ENCODE measurements around the gene CHD5. TPM values are rescaled to one million over a fixed set of nuclear protein-coding genes. Genes with fewer than 3 reads are reported as not detected.

Gene CHD5
- total RNA-seq, 1 donor = under 0.01 TPM

DNA sequence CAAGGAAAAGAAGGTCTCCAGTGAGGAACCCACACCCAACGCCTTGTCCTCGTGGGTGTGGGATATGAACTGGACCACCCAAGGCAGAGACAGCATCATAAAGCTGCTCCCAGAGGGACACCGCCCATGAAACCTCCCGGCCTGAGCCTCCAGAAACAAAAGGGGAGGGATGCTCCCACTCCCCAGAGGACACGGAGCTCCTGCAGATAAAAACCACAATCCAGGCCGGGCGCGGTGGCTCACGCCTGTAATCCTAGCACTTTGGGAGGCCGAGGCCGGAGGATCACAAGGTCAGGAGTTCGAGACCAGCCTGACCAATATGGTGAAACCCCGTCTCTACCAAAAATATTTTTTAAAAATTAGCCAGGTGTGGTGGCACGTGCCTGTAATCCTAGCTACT, 66.4 kb downstream of the CHD5 start:
- Histone ChIP-seq H3K4me3 (ENCODE audit: low read length) (no peak overlapping the region), H3K9me3 (ENCODE audit: low read depth, low read length) (no peaks in the 10 kb centered on the region), H3K27me3 (ENCODE audit: insufficient read depth, low read length) (no peaks in the 10 kb centered on the region), H3K4me1 (ENCODE audit: insufficient read depth, low read length) (no peaks in the 10 kb centered on the region)

DNA sequence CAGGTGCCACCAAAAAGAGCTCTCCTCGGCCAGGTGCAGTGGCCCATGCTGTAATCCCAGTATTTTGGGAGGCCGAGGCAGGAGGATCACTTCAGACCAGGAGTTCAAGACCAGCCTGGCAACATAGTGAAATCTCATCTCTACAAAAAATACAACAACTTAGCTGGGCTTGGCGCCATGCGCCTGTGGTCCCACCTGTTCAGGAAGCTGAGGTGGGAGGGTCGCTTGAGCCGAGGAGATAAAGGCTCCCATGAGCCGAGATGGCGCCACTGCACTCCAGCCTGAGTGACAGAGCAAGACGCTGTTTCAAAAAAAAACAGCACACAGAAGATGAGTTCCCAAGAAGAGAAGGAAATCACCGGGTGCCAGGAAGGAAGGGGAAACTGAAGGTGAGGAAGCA, 67.0 kb downstream of the CHD5 start:
- H3K27me3 ChIP-seq (ENCODE audit: insufficient read depth, low read length) = no peaks in the 10 kb centered on the region

DNA sequence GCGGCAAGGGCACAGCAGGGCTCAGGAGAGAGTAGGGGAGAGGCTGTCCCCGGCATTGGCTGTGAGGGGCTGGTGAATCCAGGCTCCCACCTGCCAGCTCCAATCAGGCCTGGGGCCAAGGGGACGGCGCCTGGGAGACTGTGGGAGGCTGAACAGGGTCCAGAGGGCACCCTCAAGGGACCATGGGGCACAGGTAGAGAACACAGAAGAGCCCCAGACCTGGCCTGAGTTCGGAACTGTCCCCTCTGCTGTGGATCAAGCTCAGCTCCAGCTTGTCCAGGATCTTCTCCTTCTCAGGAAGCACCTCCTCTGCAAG, 67.5 kb downstream of the CHD5 start:
- Histone ChIP-seq H3K4me3 (ENCODE audit: low read length) (no peak overlapping the region), H3K9me3 (ENCODE audit: low read depth, low read length) (no peaks in the 10 kb centered on the region), H3K27me3 (ENCODE audit: insufficient read depth, low read length) (no peaks in the 10 kb centered on the region), H3K4me1 (ENCODE audit: insufficient read depth, low read length) (no peaks in the 10 kb centered on the region)

More for the DNA sequence above, 67.0 kb downstream of the CHD5 start:
- Histone ChIP-seq H3K4me3 (ENCODE audit: low read length) (no peak overlapping the region), H3K4me1 (ENCODE audit: insufficient read depth, low read length) (no peaks in the 10 kb centered on the region), H3K9me3 (ENCODE audit: low read depth, low read length) (no peaks in the 10 kb centered on the region)

DNA sequence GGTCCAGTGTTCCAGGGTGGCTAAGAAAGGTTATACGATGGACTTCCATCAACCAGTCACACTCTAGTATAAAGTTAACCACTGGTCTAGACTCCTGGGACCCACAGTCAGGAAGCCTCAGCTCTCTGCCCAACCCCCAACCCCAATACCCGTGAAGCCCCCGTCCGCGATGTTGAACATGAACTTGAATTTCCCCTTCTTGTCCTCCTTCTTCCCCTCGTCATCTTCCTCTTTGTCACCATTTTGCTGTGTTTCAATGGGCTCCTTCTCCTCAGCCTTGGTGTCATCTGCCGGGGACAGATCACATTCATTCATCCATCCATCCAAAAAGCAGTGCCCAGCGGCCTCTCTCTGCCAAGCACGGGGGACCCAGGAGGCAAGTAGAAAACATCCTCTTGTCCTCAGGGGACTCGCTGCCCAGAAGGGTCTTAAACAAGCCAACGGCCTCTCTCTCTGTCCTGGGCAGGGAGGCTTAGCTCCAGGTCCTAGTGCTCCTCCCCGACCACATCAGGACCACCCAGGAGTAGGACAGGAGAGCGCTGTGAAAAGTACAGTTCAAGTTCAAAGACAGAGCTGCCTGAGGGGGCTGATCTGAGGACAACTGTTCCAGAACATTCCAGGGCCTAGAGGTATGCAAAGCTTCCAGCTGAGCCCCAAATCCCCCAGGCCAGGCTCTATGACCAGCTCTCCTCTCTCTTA, 68.0 kb downstream of the CHD5 start:
- H3K27me3 ChIP-seq (ENCODE audit: insufficient read depth, low read length) = no peaks in the 10 kb centered on the region
- H3K4me3 ChIP-seq (ENCODE audit: low read length) = no peak overlapping the region
- no peaks in the 10 kb centered on the region for H3K9me3 ChIP-seq (ENCODE audit: low read depth, low read length)
- no peaks in the 10 kb centered on the region for H3K4me1 ChIP-seq (ENCODE audit: insufficient read depth, low read length)

DNA sequence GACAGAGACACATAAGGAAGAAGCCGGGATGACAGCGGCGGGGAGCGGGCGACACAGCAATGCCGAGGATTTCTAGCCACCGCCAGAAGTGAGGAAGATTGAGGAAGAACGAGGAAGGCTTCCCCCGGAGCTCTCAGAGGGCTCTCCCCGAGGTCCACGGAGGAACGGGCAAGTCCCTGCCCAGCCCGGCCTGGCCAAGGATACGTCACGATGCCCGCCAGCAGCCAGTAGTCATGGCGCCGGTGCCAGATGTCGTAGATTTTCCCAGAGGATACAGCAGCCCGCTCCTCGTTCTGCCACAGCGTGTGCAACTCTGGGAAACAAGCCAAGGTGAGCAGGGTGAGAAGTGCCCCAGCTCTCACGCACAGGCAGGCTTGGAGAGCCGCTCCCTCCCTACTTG, 68.5 kb downstream of the CHD5 start:
- H3K4me3 ChIP-seq (ENCODE audit: low read length) = no peak overlapping the region
- no peaks in the 10 kb centered on the region for H3K9me3 ChIP-seq (ENCODE audit: low read depth, low read length)
- no peaks in the 10 kb centered on the region for H3K27me3 ChIP-seq (ENCODE audit: insufficient read depth, low read length)
- no peaks in the 10 kb centered on the region for H3K4me1 ChIP-seq (ENCODE audit: insufficient read depth, low read length)

DNA sequence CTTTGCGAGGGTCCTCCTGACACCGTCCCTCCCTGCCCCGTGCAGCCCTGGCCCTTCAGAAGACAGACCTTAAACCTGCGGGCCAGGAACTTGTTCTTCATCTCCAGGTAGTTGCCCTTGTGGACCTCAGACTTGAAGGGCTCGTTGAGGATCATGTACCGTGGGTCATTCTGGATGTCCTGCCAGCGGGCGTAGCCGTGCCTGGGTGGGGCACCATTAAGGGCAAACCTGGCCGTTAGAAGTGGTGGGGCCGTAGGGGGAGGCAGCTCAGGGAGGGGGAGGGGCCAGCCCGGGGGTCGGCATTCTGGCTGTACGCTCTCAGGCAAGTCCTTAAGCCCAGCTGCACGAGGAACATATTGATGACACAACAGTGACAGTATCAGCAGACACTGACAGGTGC, 69.8 kb downstream of the CHD5 start:
- no peaks in the 10 kb centered on the region for H3K9me3 ChIP-seq (ENCODE audit: low read depth, low read length)
- no peaks in the 10 kb centered on the region for H3K4me1 ChIP-seq (ENCODE audit: insufficient read depth, low read length)
- H3K27me3 ChIP-seq (ENCODE audit: insufficient read depth, low read length) = no peaks in the 10 kb centered on the region
- no peak overlapping the region for H3K4me3 ChIP-seq (ENCODE audit: low read length)

DNA sequence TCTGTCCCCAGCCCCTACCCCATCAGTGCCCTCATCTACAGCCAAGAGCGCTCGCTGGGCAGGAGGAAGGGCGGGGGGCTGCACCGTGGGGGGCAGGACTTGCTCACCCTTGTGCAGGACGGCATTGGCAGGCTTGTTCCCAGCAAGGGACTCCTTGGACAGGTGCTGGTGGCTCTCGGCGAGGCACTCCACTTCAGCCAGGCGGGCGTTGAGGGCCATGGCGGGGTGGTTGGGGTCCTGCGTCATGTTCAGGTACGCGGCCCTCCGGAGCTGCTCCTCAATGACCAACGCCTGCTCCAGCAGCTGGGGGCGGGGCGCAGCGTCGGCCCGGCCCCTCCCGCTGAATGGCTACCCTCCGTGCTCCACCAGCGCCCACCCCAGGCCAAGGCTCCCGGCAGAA, 70.4 kb downstream of the CHD5 start:
- H3K9me3 ChIP-seq (ENCODE audit: low read depth, low read length) = no peaks in the 10 kb centered on the region
- H3K27me3 ChIP-seq (ENCODE audit: insufficient read depth, low read length) = no peaks in the 10 kb centered on the region
- H3K4me3 ChIP-seq (ENCODE audit: low read length) = no peak overlapping the region
- no peaks in the 10 kb centered on the region for H3K4me1 ChIP-seq (ENCODE audit: insufficient read depth, low read length)

DNA sequence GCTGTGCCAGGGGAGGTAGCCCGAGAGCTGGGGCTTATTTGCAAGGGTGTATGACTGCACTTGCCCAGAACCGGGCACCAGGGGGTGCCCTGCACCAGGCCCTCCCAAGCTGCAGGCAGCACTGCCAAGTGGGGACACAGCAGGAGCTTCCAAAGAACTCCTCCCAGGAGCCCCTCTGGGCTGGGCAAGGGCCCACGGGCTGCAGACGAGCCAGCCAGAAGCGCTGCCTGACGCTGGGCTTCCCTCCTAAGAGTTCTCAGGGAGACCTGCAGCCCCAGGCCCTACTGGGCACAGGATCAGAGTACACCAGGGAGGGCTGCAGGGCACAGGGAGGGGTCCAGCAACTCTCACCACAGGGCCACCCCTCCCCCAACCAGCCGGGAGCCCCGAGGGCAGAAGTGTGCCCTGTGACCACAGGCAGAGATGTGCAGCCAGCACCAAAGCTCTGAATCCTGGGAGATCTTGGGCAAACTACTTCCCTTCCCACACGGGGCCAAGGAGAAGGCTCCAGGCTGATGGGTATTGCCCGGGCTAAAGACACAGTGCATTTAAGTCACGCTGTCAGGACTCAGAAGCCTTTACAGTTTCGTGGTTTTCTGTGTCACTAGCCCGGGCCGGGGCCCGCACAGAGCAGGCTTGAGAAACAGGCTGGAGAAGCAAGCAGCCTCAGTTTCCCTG, 71.0 kb downstream of the CHD5 start:
- H3K4me1 ChIP-seq (ENCODE audit: insufficient read depth, low read length) = no peaks in the 10 kb centered on the region
- H3K27me3 ChIP-seq (ENCODE audit: insufficient read depth, low read length) = no peaks in the 10 kb centered on the region
- H3K9me3 ChIP-seq (ENCODE audit: low read depth, low read length) = no peaks in the 10 kb centered on the region

DNA sequence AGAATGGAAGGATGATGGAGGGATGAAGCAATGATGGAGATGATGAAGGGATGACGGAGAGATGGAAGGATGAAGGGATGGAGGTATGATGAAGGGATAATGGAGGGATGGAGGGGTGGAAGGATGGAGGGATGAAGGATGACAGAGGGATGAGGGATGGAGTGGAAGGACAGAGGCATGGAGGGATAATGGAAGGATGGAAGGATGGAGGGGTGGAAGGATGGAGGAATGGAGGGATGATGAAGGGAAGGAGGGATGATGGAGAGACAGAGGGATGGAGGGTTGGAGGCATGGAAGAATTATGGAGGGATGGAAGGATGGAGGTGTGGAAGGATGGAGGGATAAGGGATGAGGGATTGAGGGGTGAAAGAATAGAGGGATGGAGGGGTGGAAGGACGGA, 71.6 kb downstream of the CHD5 start:
- no peak overlapping the region for H3K4me3 ChIP-seq (ENCODE audit: low read length)
- no peaks in the 10 kb centered on the region for H3K9me3 ChIP-seq (ENCODE audit: low read depth, low read length)
- no peaks in the 10 kb centered on the region for H3K27me3 ChIP-seq (ENCODE audit: insufficient read depth, low read length)
- H3K4me1 ChIP-seq (ENCODE audit: insufficient read depth, low read length) = no peaks in the 10 kb centered on the region

More for the DNA sequence above, 71.0 kb downstream of the CHD5 start:
- H3K4me3 ChIP-seq (ENCODE audit: low read length) = no peak overlapping the region

DNA sequence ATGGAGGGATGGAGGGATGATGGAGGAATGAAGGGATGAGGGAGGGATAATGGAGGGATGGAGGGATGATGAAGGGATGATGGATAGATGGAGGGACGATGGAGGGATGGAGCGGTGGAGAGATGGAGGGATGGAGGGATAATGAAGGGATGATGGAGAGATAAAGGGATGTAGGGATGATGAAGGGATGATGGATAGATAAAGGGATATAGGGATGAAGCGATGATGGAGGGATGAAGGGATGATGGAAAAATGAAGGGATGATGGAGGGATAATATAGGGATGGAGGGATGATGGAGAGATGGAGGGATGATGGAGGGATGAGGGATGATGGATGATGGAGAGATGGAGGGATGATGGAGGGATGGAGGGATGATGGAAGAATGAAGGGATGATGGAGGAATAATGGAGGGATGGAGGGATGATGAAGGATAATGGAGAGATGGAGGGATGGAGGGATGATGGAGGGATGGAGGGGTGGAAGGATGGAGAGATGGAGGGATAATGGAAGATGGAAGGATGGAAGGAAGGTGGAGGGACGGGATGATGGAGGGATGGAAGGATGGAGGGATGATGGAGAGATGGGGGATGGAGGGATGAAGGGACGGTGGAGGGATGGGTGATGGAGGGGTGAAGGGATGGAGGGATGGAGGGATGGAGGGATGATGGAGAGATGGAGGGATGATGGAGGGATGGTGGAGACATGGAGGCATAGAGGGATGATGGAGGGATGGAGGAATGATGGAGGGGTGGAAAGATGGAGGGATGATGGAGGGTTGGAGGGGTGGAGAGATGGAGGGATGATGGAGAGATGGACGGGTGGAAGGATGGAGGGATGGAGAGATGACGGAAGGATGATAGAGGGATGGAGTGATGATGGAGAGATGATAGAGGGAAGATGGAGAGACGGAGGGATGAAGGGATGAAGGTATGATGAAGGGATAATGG, 72.4 kb downstream of the CHD5 start:
- H3K9me3 ChIP-seq (ENCODE audit: low read depth, low read length) = no peaks in the 10 kb centered on the region
- no peaks in the 10 kb centered on the region for H3K4me1 ChIP-seq (ENCODE audit: insufficient read depth, low read length)
- H3K4me3 ChIP-seq (ENCODE audit: low read length) = no peak overlapping the region
- no peaks in the 10 kb centered on the region for H3K27me3 ChIP-seq (ENCODE audit: insufficient read depth, low read length)

DNA sequence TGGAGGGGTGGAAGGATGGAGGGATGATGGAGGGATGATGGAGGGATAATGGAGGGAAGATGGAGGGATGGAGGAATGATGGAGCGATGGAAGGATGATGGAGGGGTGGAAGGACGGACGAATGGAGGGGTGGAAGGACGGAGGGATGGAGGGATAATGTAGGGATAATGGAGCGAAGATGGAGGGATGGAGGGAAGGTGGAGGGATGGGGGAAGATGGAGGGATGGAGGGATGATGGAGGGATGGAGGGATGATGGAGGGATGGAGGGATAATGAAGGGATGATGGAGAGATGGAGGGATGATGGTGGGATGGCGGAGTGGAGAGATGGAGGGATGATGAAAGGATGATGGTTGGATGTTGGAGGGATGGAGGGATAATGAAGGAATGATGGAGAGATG, 73.1 kb downstream of the CHD5 start:
- H3K9me3 ChIP-seq (ENCODE audit: low read depth, low read length) = no peaks in the 10 kb centered on the region
- H3K4me1 ChIP-seq (ENCODE audit: insufficient read depth, low read length) = no peaks in the 10 kb centered on the region
- no peaks in the 10 kb centered on the region for H3K27me3 ChIP-seq (ENCODE audit: insufficient read depth, low read length)
- no peak overlapping the region for H3K4me3 ChIP-seq (ENCODE audit: low read length)

DNA sequence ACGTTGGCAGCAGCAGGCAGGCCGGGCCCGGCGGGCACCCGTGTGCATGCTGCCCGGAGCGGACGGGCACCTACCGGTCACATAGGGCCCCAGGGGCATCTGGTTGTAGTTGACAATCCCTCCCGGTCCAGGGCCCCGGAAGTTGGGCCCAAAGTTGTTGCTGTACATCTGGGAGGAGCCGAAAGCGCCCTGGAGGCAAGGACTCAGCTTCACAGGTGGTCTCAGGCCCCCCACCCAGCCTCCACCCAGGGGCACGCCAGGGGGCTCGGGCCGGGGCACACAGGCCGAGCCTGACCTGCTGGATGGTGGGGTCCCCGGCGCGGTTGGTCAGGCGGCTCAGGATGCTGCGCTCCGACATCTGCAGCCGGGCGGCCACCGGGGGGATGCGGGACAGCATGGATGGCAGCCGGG, 73.8 kb downstream of the CHD5 start:
- H3K9me3 ChIP-seq (ENCODE audit: low read depth, low read length) = no peaks in the 10 kb centered on the region
- no peak overlapping the region for H3K4me3 ChIP-seq (ENCODE audit: low read length)
- no peaks in the 10 kb centered on the region for H3K27me3 ChIP-seq (ENCODE audit: insufficient read depth, low read length)
- no peaks in the 10 kb centered on the region for H3K4me1 ChIP-seq (ENCODE audit: insufficient read depth, low read length)

DNA sequence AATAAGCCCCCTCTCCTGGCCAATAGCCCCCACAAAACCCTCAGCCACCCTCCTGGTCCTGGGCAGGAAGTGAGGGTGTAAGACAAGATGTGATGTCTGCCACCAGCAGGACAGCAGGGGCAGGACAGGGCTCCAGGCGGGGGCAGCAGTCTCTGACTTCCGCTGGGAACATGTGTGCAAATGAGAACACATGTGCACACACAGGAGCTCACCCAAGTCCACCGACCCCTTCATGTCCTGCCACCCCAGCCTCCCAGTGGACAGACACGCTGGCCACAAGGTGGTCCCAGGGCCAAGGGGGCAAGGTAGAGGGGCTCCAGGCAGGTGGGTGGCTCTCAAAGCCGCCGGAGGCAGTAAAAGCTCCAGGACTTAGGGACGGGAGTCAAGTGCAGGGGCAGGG, 74.4 kb downstream of the CHD5 start:
- Histone ChIP-seq H3K4me3 (ENCODE audit: low read length) (no peak overlapping the region), H3K27me3 (ENCODE audit: insufficient read depth, low read length) (no peaks in the 10 kb centered on the region), H3K4me1 (ENCODE audit: insufficient read depth, low read length) (no peaks in the 10 kb centered on the region), H3K9me3 (ENCODE audit: low read depth, low read length) (no peaks in the 10 kb centered on the region)

DNA sequence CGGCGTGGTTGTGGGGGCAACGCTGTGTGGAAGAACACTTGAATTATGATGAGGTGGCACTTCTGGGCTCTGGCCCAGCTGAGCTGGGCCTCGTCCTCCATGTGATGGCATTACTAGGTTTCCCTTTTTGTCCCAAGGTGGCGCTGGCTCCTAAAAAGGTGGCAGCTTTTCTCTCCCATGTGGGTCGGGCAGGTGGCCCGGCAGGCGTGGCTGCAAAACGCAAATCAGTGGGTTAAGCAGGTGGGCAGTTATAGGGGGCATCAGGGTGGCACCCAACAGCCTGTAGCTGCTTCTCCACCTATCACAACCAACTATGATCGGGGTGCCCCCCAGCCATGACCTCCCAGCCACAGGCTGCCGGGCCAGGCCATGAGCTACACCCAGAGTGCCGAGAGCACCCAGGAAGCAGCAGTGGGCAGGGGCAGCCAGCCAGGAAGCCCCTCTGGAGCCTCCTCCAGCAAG, 74.9 kb downstream of the CHD5 start:
- Histone ChIP-seq H3K4me1 (ENCODE audit: insufficient read depth, low read length) (no peaks in the 10 kb centered on the region), H3K4me3 (ENCODE audit: low read length) (no peak overlapping the region), H3K27me3 (ENCODE audit: insufficient read depth, low read length) (no peaks in the 10 kb centered on the region), H3K9me3 (ENCODE audit: low read depth, low read length) (no peaks in the 10 kb centered on the region)

DNA sequence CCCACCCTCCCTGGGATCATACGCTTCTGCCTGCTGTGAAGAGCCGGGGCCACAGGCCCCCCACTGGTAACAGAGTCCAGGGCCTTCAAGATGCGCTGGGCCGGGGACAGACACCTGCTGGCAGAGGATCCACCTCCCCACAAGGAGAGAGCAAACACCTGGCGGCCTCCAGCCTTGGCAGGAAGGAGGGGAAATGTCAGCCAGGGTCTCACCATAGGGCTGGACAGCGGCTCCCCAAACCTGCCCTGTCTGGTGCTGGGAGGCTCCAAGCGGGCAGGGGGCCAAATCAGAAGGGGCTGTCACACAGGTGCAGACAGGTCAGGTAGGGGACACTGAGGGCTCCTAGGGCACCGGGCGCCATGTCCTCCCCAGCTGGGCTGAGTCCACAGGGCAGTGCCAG, 75.5 kb downstream of the CHD5 start:
- H3K4me1 ChIP-seq (ENCODE audit: insufficient read depth, low read length) = no peaks in the 10 kb centered on the region

More for the DNA sequence above, 75.5 kb downstream of the CHD5 start:
- no peaks in the 10 kb centered on the region for H3K9me3 ChIP-seq (ENCODE audit: low read depth, low read length)
- no peak overlapping the region for H3K4me3 ChIP-seq (ENCODE audit: low read length)
- H3K27me3 ChIP-seq (ENCODE audit: insufficient read depth, low read length) = no peaks in the 10 kb centered on the region
